GM18519 (cell line): Measurements from ENCODE around the gene SH3PXD2B.

Source experiments
- ATAC-seq: cut with Tn5 transposase; IDR thresholded peaks from one replicate; pipeline ENCODE4 v1.9.1; 2021; ENCODE audit warnings: mild to moderate bottlenecking, moderate library complexity; ENCODE audit not compliant: unreplicated experiment, low FRiP score

Gene SH3PXD2B

DNA sequence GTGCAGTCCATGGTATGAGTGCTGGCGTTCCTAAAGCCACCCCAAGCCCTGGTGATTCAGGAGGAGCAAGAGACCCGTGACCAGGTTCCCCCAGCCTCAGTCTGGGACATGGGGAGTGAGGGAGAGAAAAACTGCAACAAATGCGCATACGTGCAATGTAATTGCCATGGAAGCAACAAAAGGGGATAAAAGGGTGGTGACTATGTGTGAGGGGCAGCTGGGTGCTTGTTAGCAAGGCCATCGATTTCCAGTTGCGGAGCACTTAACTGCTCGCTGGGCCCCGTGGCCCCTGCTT, 709 bp upstream of the SH3PXD2B start:
- no peak for ATAC-seq

DNA sequence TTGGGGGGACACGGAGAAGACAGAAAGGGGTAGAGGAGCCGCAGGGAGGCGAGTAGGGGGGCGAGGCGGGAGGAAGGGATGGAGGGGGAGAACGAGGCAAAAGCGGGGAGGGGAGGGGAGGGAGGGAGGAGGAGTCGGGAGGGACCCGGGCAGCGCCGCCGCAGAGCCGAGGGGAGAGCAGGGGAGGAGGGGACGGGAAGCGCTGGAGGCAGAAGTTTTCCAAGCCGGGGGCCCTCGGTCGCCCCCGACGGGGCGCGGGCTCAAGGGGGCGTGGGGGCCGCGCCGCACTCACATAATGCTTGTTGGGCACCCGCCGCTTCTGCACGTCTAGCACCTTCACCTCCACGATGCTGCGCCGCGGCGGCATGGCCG, 353 bp downstream of the SH3PXD2B start:
- no peak for ATAC-seq

DNA sequence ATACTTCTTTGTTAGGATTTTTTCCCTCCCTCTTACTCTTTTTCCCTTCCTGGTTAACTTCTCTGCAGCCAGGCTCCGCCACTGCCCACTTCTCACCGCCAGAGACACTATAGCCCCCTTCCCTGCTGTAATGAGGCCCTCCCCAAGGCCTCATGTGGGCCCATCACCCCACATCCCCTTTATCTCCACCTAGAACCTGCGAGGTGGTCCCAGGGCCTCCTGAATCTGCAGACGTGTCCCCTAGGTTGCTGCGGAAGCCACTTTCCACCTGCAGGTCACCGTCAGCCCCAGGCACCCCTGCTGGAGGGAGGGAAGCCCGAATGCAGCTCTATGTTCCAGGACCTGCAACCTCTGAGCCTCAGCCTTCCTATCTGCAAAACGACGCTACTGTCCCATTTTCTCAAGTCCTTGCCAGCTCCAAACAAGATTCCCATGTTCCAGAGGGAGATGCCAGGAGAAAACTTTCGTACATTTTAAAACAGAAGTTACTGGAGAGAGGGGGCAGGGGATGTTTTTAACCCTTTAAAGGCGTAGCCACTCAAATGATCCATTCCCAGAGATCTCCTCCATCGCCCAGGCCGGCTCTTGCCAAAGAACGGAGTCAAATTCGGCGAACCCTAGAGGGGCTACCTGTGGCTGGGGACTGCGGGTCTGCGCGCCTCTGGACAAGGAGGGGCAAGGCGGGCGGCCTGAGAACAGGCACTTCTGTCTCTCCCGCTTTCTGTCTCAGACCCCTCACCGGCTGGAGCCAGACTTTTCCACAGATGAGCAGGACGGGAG, 929 bp downstream of the SH3PXD2B start:
- ATAC-seq: no peak

DNA sequence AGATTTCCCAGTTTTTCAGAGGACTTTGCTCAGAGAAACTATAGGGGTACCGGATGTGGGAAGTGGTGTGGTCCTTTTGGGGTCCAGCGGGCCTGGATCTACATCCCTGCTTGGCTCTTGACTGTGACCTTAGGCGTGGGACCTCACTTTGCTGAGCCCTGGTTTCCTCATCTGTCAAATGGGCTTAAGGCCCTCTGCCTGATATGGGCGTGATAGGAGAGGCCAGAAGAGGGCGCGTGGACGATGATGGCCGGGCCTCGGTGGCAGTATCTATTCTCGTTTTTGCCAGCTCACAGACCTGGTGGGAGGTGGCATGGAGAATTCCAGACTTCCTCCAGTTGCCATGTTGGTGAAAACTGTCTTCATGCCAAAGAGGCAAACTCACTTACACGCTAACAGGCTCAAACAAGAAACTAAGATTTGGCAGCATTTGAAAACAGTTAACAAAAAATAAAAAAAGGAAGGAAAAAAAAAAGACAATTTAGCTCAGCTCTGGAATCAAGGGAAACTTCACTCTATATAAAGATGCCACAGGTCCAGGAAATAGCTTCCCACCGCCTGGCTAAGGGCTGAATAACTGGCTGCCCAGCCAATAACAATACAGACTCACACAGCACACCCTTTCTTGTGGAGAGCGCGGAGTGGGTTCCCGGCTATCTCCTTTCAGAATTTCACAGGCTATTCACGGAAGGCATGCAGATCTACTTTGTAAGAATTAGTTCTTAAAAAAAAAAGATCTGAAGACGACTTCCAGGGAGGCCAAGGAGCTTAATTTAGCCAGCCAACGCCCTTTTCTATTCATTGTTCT, 1.7 kb downstream of the SH3PXD2B start:
- no peak for ATAC-seq

DNA sequence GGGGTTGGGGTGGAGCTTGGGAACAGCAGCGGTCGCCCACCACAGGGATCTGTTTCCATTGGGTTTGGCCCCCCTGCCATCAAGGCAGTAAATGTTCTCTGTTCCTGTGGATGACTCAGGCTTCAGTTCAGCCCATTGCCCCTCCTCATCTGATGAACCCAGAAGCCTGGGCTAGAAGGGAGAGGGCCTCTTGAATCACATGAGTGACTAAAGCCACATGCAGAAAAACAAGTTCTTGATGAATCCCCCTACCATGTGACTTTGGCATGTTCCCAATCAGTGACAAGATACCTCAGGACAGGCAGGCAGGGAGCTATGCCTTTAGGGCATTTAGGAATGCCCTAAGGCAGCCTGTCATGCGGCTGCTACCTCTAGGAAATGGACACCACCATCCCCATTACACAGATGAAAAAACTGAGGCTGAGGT, 2.5 kb downstream of the SH3PXD2B start:
- ATAC-seq: no peak

DNA sequence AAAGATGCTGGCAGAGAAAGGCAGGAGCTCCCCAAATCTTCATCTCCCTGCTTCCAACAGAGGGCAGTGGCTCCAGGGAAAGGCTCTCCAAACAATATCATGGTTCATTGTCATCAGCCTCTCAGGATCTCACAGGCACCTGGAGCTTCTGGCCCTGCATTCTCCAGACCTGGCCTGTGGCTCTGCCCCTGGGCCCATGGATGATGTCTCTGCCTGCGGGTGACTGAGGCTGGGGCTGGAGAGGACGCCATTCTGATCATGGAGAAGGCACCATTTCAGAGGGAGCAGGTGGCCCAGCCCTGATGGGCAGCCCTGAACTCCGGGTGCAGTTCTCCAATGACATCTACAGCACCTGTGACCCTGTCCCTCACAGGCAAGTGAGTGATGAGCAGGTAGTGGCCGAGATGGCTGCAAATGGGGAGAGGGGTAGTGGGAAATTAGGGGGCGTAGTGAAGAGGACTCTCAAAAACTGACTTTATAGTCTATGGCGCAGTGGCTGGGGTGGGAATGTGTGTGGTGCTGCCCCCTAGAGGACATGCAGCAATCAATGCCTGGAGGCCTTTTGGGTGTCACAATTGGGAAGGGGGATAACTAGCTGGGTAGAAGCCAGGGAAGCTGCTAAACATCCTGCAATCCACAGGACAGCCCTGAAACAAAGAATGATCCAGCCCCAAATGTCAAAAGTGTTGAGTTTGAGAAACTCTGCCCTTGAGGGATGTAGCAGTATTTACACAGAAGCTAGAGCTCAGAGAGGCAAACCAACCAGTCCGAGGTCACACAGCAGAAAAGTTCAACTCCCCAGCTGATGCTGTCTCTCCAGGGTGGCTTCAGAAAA, 3.2 kb downstream of the SH3PXD2B start:
- ATAC-seq: no peak

DNA sequence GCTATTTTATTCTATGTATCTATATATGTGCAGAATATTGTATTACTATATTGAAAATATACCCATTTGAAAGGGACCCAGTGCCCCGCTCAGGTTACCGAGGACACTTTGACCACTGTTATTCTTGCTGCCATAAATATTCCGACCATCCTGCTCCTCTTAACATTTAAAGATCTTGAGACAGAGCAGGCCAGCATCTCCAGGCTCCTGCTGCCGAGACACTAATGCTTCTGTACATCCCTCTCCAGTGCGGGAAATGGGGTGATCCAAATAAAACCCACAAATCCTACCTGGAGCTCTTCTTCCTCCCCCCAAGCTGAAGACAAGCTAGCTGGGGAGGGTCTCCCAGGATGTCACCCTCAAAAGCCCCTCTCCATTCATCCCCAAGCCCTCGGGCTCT, 3.9 kb downstream of the SH3PXD2B start:
- ATAC-seq: no peak

DNA sequence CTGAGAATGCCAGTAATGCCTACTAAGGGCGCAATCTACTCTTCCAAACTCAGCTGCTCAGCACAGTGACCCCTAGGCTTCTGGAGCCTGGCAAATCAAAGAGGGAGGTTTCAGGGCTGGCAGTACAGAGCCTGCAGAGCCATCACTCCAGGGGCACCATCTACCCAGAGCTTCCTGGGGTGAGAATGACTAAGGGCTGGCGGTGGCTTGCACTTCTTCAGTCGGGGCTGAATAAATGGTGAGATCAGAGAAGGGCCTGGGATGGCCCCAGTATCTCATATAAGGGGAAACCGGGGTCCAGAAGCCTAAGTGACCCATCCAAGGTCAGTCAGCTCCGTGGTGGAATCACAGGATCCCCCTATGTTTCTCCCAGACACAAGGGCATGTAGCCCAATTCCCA, 5.3 kb downstream of the SH3PXD2B start:
- no peak for ATAC-seq

DNA sequence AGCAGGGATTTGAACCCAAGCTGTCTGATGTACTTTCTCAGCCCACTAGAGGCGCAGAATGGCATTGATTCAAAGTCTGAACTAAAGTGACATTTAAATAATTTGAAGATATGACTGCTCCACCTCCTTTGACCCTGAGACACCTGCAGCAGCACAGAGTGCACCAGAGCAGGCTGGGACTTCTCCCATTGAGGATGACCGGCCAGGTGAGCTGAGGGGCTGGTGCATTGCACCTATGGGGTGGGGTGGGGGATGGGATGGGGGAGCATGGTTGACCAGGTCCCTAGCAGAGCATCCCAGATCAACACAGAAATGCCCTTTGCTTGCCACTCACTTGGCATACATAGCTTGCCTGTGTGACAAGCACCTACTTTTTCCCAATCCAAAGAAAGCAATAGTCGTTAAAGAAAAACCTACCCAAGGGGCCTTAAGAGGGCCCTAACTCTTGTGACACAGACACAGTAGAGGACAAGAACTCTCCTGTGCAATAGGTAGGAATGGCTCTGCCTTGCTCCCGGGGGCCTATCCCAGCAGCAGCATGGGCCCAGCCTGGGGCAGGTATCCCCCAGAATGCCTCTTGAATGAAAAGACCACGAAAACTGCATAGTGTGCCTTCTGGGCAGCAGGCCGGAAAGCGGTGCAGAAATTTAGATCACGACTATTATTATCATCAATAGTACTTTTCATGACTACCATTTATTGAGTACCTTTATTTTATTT, 6.5 kb downstream of the SH3PXD2B start:
- no peak for ATAC-seq

DNA sequence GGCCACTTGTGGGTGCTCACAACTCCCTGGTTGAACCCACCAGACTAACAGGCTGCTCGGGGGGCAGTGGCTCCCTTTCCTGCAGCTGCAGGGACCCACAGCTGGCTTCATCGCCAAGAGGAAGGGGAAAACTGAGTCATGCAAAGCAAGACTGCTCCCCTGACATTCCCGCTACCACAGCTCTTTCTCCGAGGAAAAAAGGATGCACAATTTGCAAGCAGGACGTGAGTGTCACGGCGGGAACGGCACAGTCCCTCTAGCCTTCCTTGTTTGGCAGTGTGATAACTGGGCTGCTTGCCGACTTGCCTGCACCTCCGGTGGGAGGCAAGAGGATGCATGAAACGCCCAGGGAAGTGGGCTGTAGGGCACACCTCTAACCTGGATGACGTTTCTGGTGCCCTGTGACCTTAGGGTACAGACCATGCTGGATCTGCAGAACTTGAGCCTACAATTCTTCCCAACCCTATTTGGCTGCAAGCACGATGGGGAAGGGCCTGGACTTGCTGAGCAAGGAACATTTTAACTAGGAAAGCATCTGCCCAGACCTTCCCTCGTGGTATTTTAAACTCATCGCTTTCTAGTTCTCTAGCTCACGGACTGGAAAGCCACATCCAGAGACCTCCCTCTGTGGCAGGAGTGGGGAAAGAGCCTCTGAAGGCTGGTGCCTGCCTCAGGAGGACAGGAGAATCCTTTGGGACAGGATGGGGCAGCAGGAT, 7.8 kb downstream of the SH3PXD2B start:
- ATAC-seq: no peak

DNA sequence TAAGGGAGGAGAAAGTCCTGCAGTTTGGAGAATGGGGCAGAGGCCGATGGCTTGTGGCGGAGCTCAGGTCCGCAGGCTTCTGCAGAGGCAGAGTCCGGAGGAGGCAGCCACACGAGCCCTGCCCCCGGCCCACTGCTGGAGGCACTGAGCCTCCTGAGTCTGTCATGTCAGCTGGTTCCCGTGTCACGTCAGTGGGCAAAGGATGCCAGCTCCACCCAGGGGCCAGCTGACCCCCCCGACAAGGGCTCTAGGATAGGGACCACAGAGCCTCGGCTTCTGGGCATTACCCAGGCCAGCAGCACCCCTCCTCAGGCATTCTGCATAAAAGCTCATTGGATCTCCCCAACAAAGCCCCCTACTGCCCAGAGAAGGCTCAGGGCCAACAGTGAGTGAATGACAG, 8.5 kb downstream of the SH3PXD2B start:
- no peak for ATAC-seq

DNA sequence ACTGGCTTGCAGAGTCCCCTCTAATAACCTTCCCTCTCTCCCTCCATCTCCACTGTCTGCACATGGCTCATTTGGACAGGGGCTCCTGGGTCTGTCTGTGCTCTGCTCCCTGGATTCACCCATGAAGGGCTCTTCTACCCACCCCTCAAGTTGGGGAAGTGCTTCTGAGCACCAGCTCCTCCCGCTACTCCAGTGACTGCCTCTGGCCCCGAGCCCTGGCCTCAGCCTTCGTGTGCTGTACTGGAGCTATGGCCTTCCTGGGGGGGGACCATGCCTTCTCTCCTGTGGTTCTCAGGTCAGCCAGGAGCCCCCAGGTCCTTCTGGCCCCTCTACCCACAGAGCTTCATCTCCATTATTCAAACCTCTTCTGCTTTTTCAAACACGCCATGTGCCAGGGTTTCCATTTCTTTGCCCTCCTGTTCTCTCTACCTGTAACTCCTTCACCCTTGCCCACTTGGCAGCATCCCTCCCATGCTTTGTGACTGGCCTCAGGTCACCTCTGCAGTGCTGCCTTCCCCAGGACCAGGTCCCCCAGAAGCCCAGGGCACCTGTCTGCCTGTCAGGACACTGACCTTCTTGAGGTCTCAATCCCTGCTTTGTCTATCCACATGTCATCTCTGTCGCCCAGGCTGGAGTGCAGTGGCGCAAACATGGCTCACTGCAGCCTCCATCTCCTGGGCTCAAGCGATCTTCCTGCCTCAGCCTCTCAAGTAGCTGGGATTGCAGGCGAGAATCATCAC, 9.5 kb downstream of the SH3PXD2B start:
- ATAC-seq: no peak

DNA sequence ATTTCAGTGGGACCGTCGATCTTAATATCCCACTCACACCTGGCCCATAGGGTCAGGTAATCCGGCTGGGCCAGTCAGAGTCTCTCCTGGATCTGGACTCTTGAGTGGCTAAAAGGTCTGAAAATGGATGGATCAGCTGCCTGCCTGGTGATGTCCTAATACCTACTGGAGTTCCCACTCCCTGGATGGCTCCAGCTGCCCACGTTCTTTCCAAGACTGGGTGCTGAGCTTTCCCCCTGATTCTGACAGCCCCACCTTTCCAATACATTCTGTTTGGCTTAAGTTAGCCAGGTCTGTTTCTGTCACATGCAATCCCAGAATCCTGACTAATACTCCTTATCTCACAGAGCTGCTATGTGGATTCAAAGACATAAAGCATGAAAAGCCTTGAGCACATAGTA, 10.2 kb downstream of the SH3PXD2B start:
- ATAC-seq: no peak

DNA sequence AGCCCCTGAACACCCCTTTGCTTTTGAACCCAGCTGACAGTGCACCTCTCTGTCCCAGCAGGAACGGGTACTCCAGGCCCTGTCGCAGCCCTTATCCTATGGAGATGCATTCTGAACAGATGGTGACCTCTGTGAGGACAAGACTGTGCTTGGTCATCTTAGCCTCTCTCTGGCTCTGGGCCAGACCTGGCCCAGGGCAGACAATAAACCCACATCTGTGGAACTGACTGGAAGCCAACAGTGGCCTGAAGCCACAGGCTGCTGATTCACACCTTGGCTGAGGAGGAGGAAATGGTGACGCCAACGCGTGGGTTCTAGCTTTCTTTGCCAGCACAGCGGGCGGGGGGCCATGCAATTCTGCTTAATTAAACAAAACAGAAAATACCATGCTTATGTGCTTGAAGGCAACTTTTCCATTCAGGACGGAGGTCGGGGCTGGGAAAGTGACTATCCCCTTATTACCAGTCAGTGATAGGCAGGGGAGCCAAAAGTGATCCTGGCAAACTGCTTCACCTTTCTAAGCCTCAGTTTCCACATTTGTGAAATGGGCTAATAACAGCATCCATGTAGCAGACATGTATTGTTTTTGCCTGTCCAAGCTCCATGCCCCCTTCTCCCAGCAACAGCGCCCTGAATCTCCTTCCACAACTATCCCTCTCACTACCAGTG, 10.8 kb downstream of the SH3PXD2B start:
- ATAC-seq: no peak

DNA sequence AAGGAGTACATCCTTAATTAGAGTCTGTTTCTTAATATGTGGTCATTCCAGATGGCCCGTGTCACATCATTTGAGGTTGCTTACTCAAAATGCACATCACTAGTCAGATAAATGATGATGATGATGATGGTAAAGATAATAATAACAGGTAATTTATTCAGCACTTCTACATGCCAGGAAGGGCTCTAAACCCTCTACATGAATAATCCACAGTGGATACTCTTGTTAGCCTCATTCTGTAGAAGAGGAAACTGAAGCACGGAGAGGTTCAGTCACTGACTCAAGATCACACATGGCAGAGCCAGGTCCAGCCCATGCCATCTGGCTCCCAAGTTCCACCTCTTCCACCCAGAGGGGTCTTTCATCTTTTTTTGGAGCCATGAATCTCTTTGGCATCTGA, 11.7 kb downstream of the SH3PXD2B start:
- no peak for ATAC-seq

DNA sequence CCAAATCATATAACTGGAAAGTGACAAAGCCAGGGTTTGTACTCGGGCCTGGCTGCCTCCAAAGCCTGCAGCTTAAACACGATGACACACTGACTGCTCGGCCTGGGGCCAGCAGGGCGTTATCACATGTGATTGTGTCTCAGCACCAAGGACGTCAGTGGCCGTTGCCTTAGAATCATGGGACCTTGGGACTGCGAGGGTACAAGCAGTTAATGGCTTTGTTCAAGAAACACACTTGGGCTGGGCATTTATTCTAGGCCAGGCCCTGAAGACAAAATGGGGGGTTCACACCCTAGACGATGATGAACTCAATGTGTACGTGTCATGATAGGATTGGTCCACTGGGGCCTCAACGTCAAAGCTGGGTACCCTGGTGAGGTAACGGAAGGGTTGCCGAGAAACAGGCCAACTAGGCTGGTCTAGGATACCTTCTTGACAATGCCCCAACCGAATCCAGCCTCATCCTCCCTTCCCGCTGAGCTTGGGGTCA, 13.0 kb downstream of the SH3PXD2B start:
- no peak for ATAC-seq

DNA sequence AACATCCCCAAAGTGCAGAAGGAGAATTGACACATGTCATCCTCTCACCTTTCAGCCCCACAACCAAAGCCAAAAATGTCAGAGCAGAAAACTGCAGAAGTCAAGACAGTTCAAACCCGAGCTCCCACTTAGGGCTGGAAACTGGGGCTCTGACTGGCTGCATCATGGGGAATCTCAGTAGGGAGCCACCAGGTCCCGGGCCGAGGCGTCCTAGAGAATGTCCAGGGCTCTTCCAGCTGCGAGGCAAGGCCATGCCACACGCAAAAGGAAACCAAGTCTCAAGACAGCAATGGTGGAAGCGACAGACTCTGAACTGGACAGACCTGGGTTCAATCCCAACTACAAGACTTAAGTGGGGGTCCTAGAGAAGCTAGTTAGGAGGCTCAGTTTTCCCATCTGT, 13.8 kb downstream of the SH3PXD2B start:
- no peak for ATAC-seq

DNA sequence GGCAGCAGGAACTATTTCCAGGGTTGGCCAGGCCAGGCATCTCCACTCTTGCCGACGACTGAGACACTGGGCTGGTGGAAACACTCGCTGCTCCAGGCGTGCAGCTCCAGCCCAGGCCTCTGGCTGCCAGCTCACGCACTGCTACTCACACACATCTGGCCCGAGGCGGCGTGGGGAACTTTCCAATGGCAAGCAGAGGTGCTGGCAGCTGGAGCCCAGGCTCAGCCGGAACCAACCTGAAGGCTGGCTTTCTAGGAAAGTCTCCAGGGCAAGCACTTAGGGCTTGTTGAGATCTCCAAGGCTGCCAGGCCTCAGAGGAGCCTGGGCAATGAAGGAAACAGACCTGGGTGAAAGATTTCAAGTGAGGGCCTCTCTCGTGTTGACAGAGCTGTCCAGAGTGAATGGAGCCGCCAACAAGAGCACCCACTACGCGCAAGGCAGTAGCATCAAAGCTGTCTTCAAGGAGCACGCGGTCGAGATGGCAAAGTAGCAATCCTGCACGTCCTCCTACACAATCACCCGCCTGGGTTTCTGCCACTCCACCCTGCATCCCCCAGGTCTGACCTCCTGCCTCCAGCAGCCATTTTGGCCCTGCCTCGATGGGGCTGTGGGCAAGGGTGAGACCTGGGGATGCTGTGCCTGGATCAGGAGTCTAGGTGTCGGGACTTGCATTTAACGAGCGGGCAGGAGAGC, 14.4 kb downstream of the SH3PXD2B start:
- ATAC-seq: no peak
